GM23248 (cell line): Measurements from ENCODE around the gene SDC3. TPM values are rescaled to one million over a fixed set of nuclear protein-coding genes. Genes with fewer than 3 reads are reported as not detected.

Source experiments
- DNase-seq: peaks from one replicate; pipeline ENCODE4 v3.0.0-alpha.2; 2015
- H2AFZ ChIP-seq: fragments of 200-600 bp; sonication (generic); 2 replicates; pipeline ENCODE4 v1.6.1; 2016; ENCODE audit warnings: antibody characterized with exemption
- H3F3A ChIP-seq: fragments of 200-600 bp; sonication (generic); 2 replicates; pipeline ENCODE4 v1.6.1; 2016; ENCODE audit warnings: mild to moderate bottlenecking, antibody characterized with exemption, mixed run types; ENCODE audit not compliant: insufficient read depth
- H3K27ac ChIP-seq: fragments of 200-600 bp; sonication (generic); 2 replicates; pipeline ENCODE4 v1.5.1; 2016; ENCODE audit warnings: mild to moderate bottlenecking
- H3K27me3 ChIP-seq: fragments of 200-600 bp; sonication (generic); replicated peaks from 2 replicates; pipeline ENCODE4 v1.6.1; 2016; ENCODE audit warnings: mild to moderate bottlenecking; ENCODE audit not compliant: insufficient read depth
- H3K36me3 ChIP-seq: fragments of 200-600 bp; sonication (generic); 2 replicates; pipeline ENCODE4 v1.6.1; 2016; ENCODE audit warnings: low read depth, mild to moderate bottlenecking
- H3K4me1 ChIP-seq: fragments of 200-600 bp; sonication (generic); 2 replicates; pipeline ENCODE4 v1.6.1; 2016; ENCODE audit warnings: mild to moderate bottlenecking; ENCODE audit not compliant: insufficient read depth
- H3K4me2 ChIP-seq: fragments of 200-600 bp; sonication (generic); one replicate; pipeline ENCODE4 v1.6.1; 2016; ENCODE audit warnings: mild to moderate bottlenecking; ENCODE audit not compliant: unreplicated experiment
- H3K4me3 ChIP-seq: fragments of 200-600 bp; sonication (generic); 2 replicates; pipeline ENCODE4 v1.5.1; 2016; ENCODE audit warnings: mild to moderate bottlenecking
- H3K79me2 ChIP-seq: fragments of 200-600 bp; sonication (generic); 2 replicates; pipeline ENCODE4 v1.6.1; 2016; ENCODE audit warnings: mild to moderate bottlenecking; ENCODE audit not compliant: insufficient read depth
- H3K9ac ChIP-seq: fragments of 200-600 bp; sonication (generic); 2 replicates; pipeline ENCODE4 v1.6.1; 2016; ENCODE audit warnings: mild to moderate bottlenecking
- H3K9me2 ChIP-seq: fragments of 200-600 bp; sonication (generic); 2 replicates; pipeline ENCODE4 v1.6.1; 2016; ENCODE audit warnings: mixed run types, mild to moderate bottlenecking, moderate library complexity; ENCODE audit not compliant: insufficient read depth
- H3K9me3 ChIP-seq: fragments of 200-600 bp; sonication (generic); one replicate; pipeline ENCODE4 v1.6.1; 2017; ENCODE audit warnings: low read depth
- H4K20me1 ChIP-seq: fragments of 200-600 bp; sonication (generic); 2 replicates; pipeline ENCODE4 v1.6.0; 2016; ENCODE audit not compliant: insufficient read depth
- EZH2 ChIP-seq: fragments of 200-600 bp; sonication (generic); IDR thresholded peaks from 2 replicates; pipeline ENCODE4 v1.6.1; 2018; ENCODE audit warnings: antibody characterized with exemption, mild to moderate bottlenecking; ENCODE audit not compliant: insufficient read depth, poor library complexity, severe bottlenecking
- EZH2phosphoT487 ChIP-seq: fragments of 200-600 bp; sonication (generic); IDR thresholded peaks from 2 replicates; pipeline ENCODE4 v1.6.1; 2018; ENCODE audit warnings: antibody characterized with exemption, moderate library complexity, mild to moderate bottlenecking, low read depth; ENCODE audit not compliant: insufficient read depth
- WGBS, 2 experiments: methylation state at CpG; one replicate each; pipeline ENCODE4 v1.1.6; 2015 to 2017; ENCODE audit warnings: low lambda C conversion rate in 2 of 2, low coverage in 1 of 2; ENCODE audit errors: missing lambda C conversion rate in 2 of 2; 5-methylcytosine and 5-hydroxymethylcytosine counted together
- in situ Hi-C: fragments of 300-500 bp; cut with MboI; formaldehyde crosslinking; loops from 2 replicates; pipeline ENCODE4 v1.15.0; 2020
- polyA plus RNA-seq: library from polyadenylated mRNA; unstranded; fragments of >200 nt; fragmentation: Nextera tagmentation; extraction: Ambion mirVana; gene quantifications from 2 replicates; pipeline ENCODE4 v1.2.1, GENCODE V29; 2016
- total RNA-seq: library from RNA; depleted of rRNA; stranded (reverse); fragments of >200 nt; shearing (Covaris generic); gene quantifications from 2 replicates; pipeline ENCODE4 v1.2.3, GENCODE V29; 2014

The SDC3 gene
- total and polyA plus RNA-seq, 2 experiments from 2014 or later = 6.9 to 39.7 TPM

DNA sequence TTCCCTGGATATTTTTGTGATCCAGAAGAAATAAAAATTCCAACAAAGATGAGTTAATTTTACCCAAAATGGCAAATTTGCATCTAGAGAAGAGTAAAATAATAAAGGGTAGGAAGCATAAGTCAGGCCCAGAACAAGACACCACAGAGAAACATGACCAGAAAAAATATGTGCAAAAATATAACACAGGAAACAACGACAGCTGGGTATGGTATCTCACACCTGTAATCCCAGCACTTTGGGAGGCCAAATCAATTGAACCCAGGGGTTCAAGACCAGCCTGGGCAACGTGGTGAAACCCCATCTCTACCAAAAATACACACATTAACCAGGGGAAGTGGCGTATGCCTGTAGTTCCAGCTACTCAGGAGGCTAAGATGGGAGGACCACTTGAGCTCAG, 39.7 kb upstream of the SDC3 start:
- Histone ChIP-seq H3K79me2 (peaks cover 85% of the 10 kb centered on the region), H3F3A (peaks cover 23% of the 10 kb centered on the region), H3K9me2 (no peaks in the 10 kb centered on the region), H3K9ac (no peak overlapping the region), H3K4me3 (no peak overlapping the region), H4K20me1 (peaks cover 8% of the 10 kb centered on the region; the same call in 1 of the 2 replicates), H3K36me3 (peaks cover 77% of the 10 kb centered on the region), H2AFZ (no peak overlapping the region), H3K4me2 (peak overlapping the region; percentile 57), H3K27me3 (no peaks in the 10 kb centered on the region), H3K9me3 (no peaks in the 10 kb centered on the region), H3K27ac (peak overlapping the region; percentile 37), H3K4me1 (peaks cover 16% of the 10 kb centered on the region)
- TF ChIP-seq EZH2 (no peak), EZH2phosphoT487 (no peak)
- in situ Hi-C loops = no loop called here
- WGBS, 2 experiments = 81 to 92% methylated on average over 3 of the region's 3 CpGs
- DNase-seq = no peak

GRCh38 chr1:30947212-30947611, 38.7 kb upstream of the SDC3 start:
- H3K27me3 ChIP-seq = no peaks in the 10 kb centered on the region
- H3K4me2 ChIP-seq = no peak overlapping the region
- no peak overlapping the region for H2AFZ ChIP-seq
- DNase-seq = no peak
- H3K79me2 ChIP-seq = peaks cover 87% of the 10 kb centered on the region
- no peaks in the 10 kb centered on the region for H3K9me3 ChIP-seq
- peaks cover 23% of the 10 kb centered on the region for H3F3A ChIP-seq
- H3K4me3 ChIP-seq = no peak overlapping the region
- in situ Hi-C loops = no loop called here
- H3K9me2 ChIP-seq = no peaks in the 10 kb centered on the region
- H3K9ac ChIP-seq = no peak overlapping the region
- peaks cover 73% of the 10 kb centered on the region for H3K36me3 ChIP-seq
- peaks cover 8% of the 10 kb centered on the region; the same call in 1 of the 2 replicates for H4K20me1 ChIP-seq
- H3K27ac ChIP-seq = no peak overlapping the region
- peaks cover 16% of the 10 kb centered on the region for H3K4me1 ChIP-seq
- TF ChIP-seq EZH2phosphoT487 (no peak), EZH2 (no peak)

- no peaks in the 10 kb centered on the region for H3K9me3 ChIP-seq
- H3K4me1 ChIP-seq = no peaks in the 10 kb centered on the region
- H3F3A ChIP-seq = peaks cover 4% of the 10 kb centered on the region; the same call in 1 of the 2 replicates
- WGBS, 2 experiments = 91 to 95% methylated on average over 7 of the region's 7 CpGs
- peaks cover 8% of the 10 kb centered on the region; the same call in 1 of the 2 replicates for H4K20me1 ChIP-seq
- TF ChIP-seq EZH2phosphoT487 (no peak), EZH2 (no peak)
- no peak overlapping the region for H3K4me3 ChIP-seq
- H3K27ac ChIP-seq = no peak overlapping the region
- H3K9ac ChIP-seq = no peak overlapping the region
- in situ Hi-C loops = no loop called here
- DNase-seq = peak; percentile 32
- peaks cover 93% of the 10 kb centered on the region for H3K79me2 ChIP-seq
- H3K27me3 ChIP-seq = no peaks in the 10 kb centered on the region
- H3K4me2 ChIP-seq = no peak overlapping the region
- H3K36me3 ChIP-seq = peaks cover 66% of the 10 kb centered on the region
- no peak overlapping the region for H2AFZ ChIP-seq
- H3K9me2 ChIP-seq = no peaks in the 10 kb centered on the region
These were observed 33.9 kb upstream of the SDC3 start for GRCh38 chr1:30942326-30942963.

GRCh38 chr1:30940541-30940940, 32.0 kb upstream of the SDC3 start:
- no peaks in the 10 kb centered on the region for H3K4me1 ChIP-seq
- no peak for DNase-seq
- no peak for TF ChIP-seq EZH2phosphoT487
- no peak for TF ChIP-seq EZH2
- H3F3A ChIP-seq = no peaks in the 10 kb centered on the region
- no peak overlapping the region for H3K4me2 ChIP-seq
- no peaks in the 10 kb centered on the region for H3K27me3 ChIP-seq
- H3K79me2 ChIP-seq = peaks cover 74% of the 10 kb centered on the region
- no peak overlapping the region for H2AFZ ChIP-seq
- H3K9me3 ChIP-seq = no peaks in the 10 kb centered on the region
- H4K20me1 ChIP-seq = peaks cover 8% of the 10 kb centered on the region; the same call in 1 of the 2 replicates
- in situ Hi-C loops = no loop called here
- H3K9ac ChIP-seq = no peak overlapping the region
- peaks cover 56% of the 10 kb centered on the region for H3K36me3 ChIP-seq
- H3K9me2 ChIP-seq = no peaks in the 10 kb centered on the region
- H3K4me3 ChIP-seq = no peak overlapping the region
- no peak overlapping the region for H3K27ac ChIP-seq
